Sigmoid colon (tissue), 3 donors: ENCODE results near the gene UNC5A.

Source experiments
- CTCF ChIP-seq, 4 experiments: fragments of 450-650 bp in 3 of 4; fragments of 200-600 bp in 1 of 4; IDR thresholded peaks; one replicate each; pipeline ENCODE4 v1.5.1; 2016 to 2019; ENCODE audit warnings: antibody characterized with exemption in 4 of 4, mild to moderate bottlenecking in 3 of 4, moderate library complexity in 2 of 4
- POLR2A ChIP-seq, 2 donors: fragments of 450-650 bp; IDR thresholded peaks; one replicate each; pipeline ENCODE4 v1.6.1; 2016; ENCODE audit warnings: antibody characterized with exemption in 2 of 2, mild to moderate bottlenecking in 2 of 2, moderate library complexity in 2 of 2

GRCh38 chr5:176817369-176817840 is 7.0 kb downstream of the UNC5A start:
- TF ChIP-seq CTCF (IDR thresholded peaks at IDR 0.05) (no peak), POLR2A (IDR thresholded peaks at IDR 0.05) (no peak)
